NCI-H526 (cell line): ENCODE measurements around the gene FERMT1.
A peak's percentile ranks its signal among the peaks of the same experiment; 100 is the strongest.

Experiments used
- DNase-seq, 2 experiments: peaks; one replicate each; lab custom pipeline; 2025; lab: John Stamatoyannopoulos, UW

Gene FERMT1

GRCh38 chr20:6122873-6123648 lies at the start of gene FERMT1:
TSS of gene FERMT1 (minus strand) at chr20:6123030. CDS start at chr20:6119554, 3,476 bp downstream.
- DNase-seq, result peak; percentile 59 to 89

- DNase-seq, result peak in 1 of 2 experiments; percentile 58
These were observed 46.4 kb upstream of the FERMT1 start for GRCh38 chr20:6169251-6169650.

GRCh38 chr20:6168204-6168603 lies 45.4 kb upstream of the FERMT1 start:
- peak in 1 of 2 experiments; percentile 7 for DNase-seq

- no peak for DNase-seq
These were observed 42.5 kb upstream of the FERMT1 start for GRCh38 chr20:6165346-6165745.

GRCh38 chr20:6164421-6165341 lies 41.9 kb upstream of the FERMT1 start:
- no peak for DNase-seq

- DNase-seq, result no peak
These were observed 37.9 kb upstream of the FERMT1 start for GRCh38 chr20:6160736-6161135.

GRCh38 chr20:6157345-6157744 lies 34.5 kb upstream of the FERMT1 start:
- no peak for DNase-seq

- no peak for DNase-seq
These were observed 29.9 kb upstream of the FERMT1 start for GRCh38 chr20:6152777-6153176.

- DNase-seq, result no peak
These were observed 25.2 kb upstream of the FERMT1 start for GRCh38 chr20:6148073-6148472.

GRCh38 chr20:6142348-6142993 lies 19.6 kb upstream of the FERMT1 start:
- peak in 1 of 2 experiments; percentile 80 for DNase-seq

- DNase-seq, result peak in 1 of 2 experiments; percentile 37
These were observed 18.1 kb upstream of the FERMT1 start for GRCh38 chr20:6140947-6141346.

GRCh38 chr20:6135347-6135746 lies 12.5 kb upstream of the FERMT1 start:
- no peak for DNase-seq

GRCh38 chr20:6134592-6134991 lies 11.8 kb upstream of the FERMT1 start:
- DNase-seq, result no peak

- no peak for DNase-seq
These were observed 7.2 kb upstream of the FERMT1 start for GRCh38 chr20:6130045-6130444.

GRCh38 chr20:6127825-6128224 lies 5.0 kb upstream of the FERMT1 start:
- DNase-seq, result no peak

GRCh38 chr20:6126846-6127245 lies 4.0 kb upstream of the FERMT1 start:
- DNase-seq, result no peak

GRCh38 chr20:6123649-6124014 lies 802 bp upstream of the FERMT1 start:
- no peak for DNase-seq

- DNase-seq, result peak in 1 of 2 experiments; percentile 86
These were observed 538 bp downstream of the FERMT1 start for GRCh38 chr20:6122111-6122872.

- no peak for DNase-seq
These were observed 1.3 kb downstream of the FERMT1 start for GRCh38 chr20:6121504-6121903.

GRCh38 chr20:6120491-6120988 lies 2.3 kb downstream of the FERMT1 start:
- peak in 1 of 2 experiments; percentile 34 for DNase-seq

GRCh38 chr20:6116758-6117157 lies 6.1 kb downstream of the FERMT1 start:
- no peak for DNase-seq
